ENCODE results near the gene CNIH4.

- TF ChIP-seq POLR2A (IDR thresholded peaks at IDR 0.05; ENCODE audit: low read depth, low read length), result no peak
- TF ChIP-seq TAF1 (IDR thresholded peaks at IDR 0.05; ENCODE audit: borderline replicate concordance, low read depth, low read length), result no peak
- no peak for TF ChIP-seq POLR2AphosphoS5 (IDR thresholded peaks at IDR 0.05; ENCODE audit: low read depth, low read length)
Measured at GRCh38 chr1:224317383-224318045, 39.2 kb upstream of the CNIH4 start.
